Activated T-cell treated with anti-CD3 and anti-CD28 coated beads, Interleukin-2, amount 50 U/mL, for 1 hour (primary cell): ENCODE results near the gene UXS1.
A peak's percentile ranks its signal among the peaks of the same experiment; 100 is the strongest.

ENCODE experiments used
- DNase-seq: peaks from one replicate; pipeline ENCODE4 v3.0.0-alpha.2; 2020

Gene UXS1

GRCh38 chr2:106107509-106108131 is 86.5 kb downstream of the UXS1 start:
- peak; percentile 46 for DNase-seq

- DNase-seq = no peak
Measured at GRCh38 chr2:106106622-106107508, 87.2 kb downstream of the UXS1 start.

- DNase-seq = no peak
Measured at GRCh38 chr2:106105151-106105922, 88.8 kb downstream of the UXS1 start.

- DNase-seq = peak; percentile 69
Measured at GRCh38 chr2:106104332-106105062, 89.6 kb downstream of the UXS1 start.

GRCh38 chr2:106099691-106100090 is 94.4 kb downstream of the UXS1 start:
- no peak for DNase-seq

GRCh38 chr2:106098664-106099063 is 95.4 kb downstream of the UXS1 start:
- DNase-seq = no peak

- peak; percentile 40 for DNase-seq
Measured at GRCh38 chr2:106098081-106098480, 96.0 kb downstream of the UXS1 start.

- peak; percentile 43 for DNase-seq
Measured at GRCh38 chr2:106097038-106098000, 96.8 kb downstream of the UXS1 start.

GRCh38 chr2:106096299-106097037 is 97.6 kb downstream of the UXS1 start:
- peak; percentile 46 for DNase-seq

GRCh38 chr2:106095478-106096298 is 98.4 kb downstream of the UXS1 start:
- peak; percentile 80 for DNase-seq

GRCh38 chr2:106094131-106094841 is 99.8 kb downstream of the UXS1 start:
- DNase-seq = peak; percentile 70

- no peak for DNase-seq
Measured at GRCh38 chr2:106090916-106091618, 103.0 kb downstream of the UXS1 start.

GRCh38 chr2:106089611-106090010 is 104.5 kb downstream of the UXS1 start:
- DNase-seq = no peak

- peak; percentile 52 for DNase-seq
Measured at GRCh38 chr2:106085181-106085940, 108.7 kb downstream of the UXS1 start.

- DNase-seq = no peak
Measured at GRCh38 chr2:106080959-106081358, 113.1 kb downstream of the UXS1 start.

GRCh38 chr2:106078096-106078495 is 116.0 kb downstream of the UXS1 start:
- no peak for DNase-seq

- no peak for DNase-seq
Measured at GRCh38 chr2:106076941-106077340, 117.2 kb downstream of the UXS1 start.

GRCh38 chr2:106075048-106075447 is 119.1 kb downstream of the UXS1 start:
- DNase-seq = no peak
